A549 (cell line): ENCODE data around the gene PHF23.

Experiments used
- CTCF ChIP-seq: fragments of >200 bp; sonication (Bioruptor Twin); formaldehyde crosslinking; IDR thresholded peaks from 3 replicates; pipeline ENCODE4 v1.5.1; 2016
- KDM5A ChIP-seq: fragments of 200-600 bp; sonication (generic); IDR thresholded peaks from 2 replicates; pipeline ENCODE4 v1.6.1; 2016; ENCODE audit warnings: antibody characterized with exemption, mild to moderate bottlenecking
- NFE2L2 ChIP-seq: fragments of 150-350 bp; conservative IDR thresholded peaks from 2 replicates; pipeline ENCODE4 v1.6.1; 2014; ENCODE audit warnings: low read length
- PBX3 ChIP-seq: IDR thresholded peaks from 2 replicates; pipeline ENCODE4 v1.6.1; 2012
- POLR2A ChIP-seq: IDR thresholded peaks from 2 replicates; pipeline ENCODE4 v1.6.1; 2012; ENCODE audit warnings: mild to moderate bottlenecking, low read length
- RAD21 ChIP-seq, 2 experiments: fragments of >200 bp in 1 of 2; sonication (Bioruptor Twin) in 1 of 2; formaldehyde crosslinking in 1 of 2; IDR thresholded peaks in 1 of 2; conservative IDR thresholded peaks in 1 of 2; 2 replicates in 1 of 2; 3 replicates in 1 of 2; pipeline ENCODE4 v1.6.1; 2012 to 2018; ENCODE audit warnings: inconsistent platforms in 1 of 2
- USF2 ChIP-seq: fragments of 450-650 bp; IDR thresholded peaks from 2 replicates; pipeline ENCODE4 v1.6.1; 2014; ENCODE audit warnings: antibody characterized with exemption
- ZC3H11A ChIP-seq: fragments of 450-650 bp; IDR thresholded peaks from 2 replicates; pipeline ENCODE4 v1.6.1; 2014; ENCODE audit warnings: antibody characterized with exemption, mild to moderate bottlenecking

- TF ChIP-seq CTCF (no peak), ZC3H11A (no peak), POLR2A (no peak), RAD21 (conservative IDR thresholded peaks at IDR 0.05 in 1 of 2, IDR thresholded peaks at IDR 0.05 in 1 of 2) (no peak), USF2 (no peak), KDM5A (no peak), NFE2L2 (no peak), PBX3 (no peak)
Observed at GRCh38 chr17:7256766-7257456, 17.7 kb upstream of the PHF23 start.
